ENCODE results near the gene LSM3.

The LSM3 gene

GRCh38 chr3:14166877-14167603 is 11.6 kb upstream of the LSM3 start:
- TF ChIP-seq CTCF (IDR thresholded peaks at IDR 0.05; ENCODE audit: insufficient read depth, low read depth, low read length, missing control alignments), result no peak
- no peak overlapping the region for H3K4me3 ChIP-seq (ENCODE audit: low read length)
- peak; percentile 67 for DNase-seq (ENCODE audit: low read depth)

GRCh38 chr3:14169435-14169834 is 9.2 kb upstream of the LSM3 start:
- TF ChIP-seq CTCF (IDR thresholded peaks at IDR 0.05; ENCODE audit: insufficient read depth, low read depth, low read length, missing control alignments), result no peak
- H3K4me3 ChIP-seq (ENCODE audit: low read length), result no peak overlapping the region
- DNase-seq (ENCODE audit: low read depth), result no peak

- no peak for TF ChIP-seq CTCF (IDR thresholded peaks at IDR 0.05; ENCODE audit: insufficient read depth, low read depth, low read length, missing control alignments)
- no peak overlapping the region for H3K4me3 ChIP-seq (ENCODE audit: low read length)
- DNase-seq (ENCODE audit: low read depth), result no peak
Observed at GRCh38 chr3:14169871-14170270, 8.7 kb upstream of the LSM3 start.

- no peak overlapping the region for H3K4me3 ChIP-seq (ENCODE audit: low read length)
- peak; percentile 58 for DNase-seq (ENCODE audit: low read depth)
- TF ChIP-seq CTCF (IDR thresholded peaks at IDR 0.05; ENCODE audit: insufficient read depth, low read depth, low read length, missing control alignments), result no peak
Observed at GRCh38 chr3:14170531-14171159, 8.0 kb upstream of the LSM3 start.

GRCh38 chr3:14172496-14172895 is 6.1 kb upstream of the LSM3 start:
- no peak for TF ChIP-seq CTCF (IDR thresholded peaks at IDR 0.05; ENCODE audit: insufficient read depth, low read depth, low read length, missing control alignments)
- H3K4me3 ChIP-seq (ENCODE audit: low read length), result no peak overlapping the region
- DNase-seq (ENCODE audit: low read depth), result no peak

- TF ChIP-seq CTCF (IDR thresholded peaks at IDR 0.05; ENCODE audit: insufficient read depth, low read depth, low read length, missing control alignments), result no peak
- no peak overlapping the region for H3K4me3 ChIP-seq (ENCODE audit: low read length)
- DNase-seq (ENCODE audit: low read depth), result no peak
Observed at GRCh38 chr3:14174483-14174882, 4.1 kb upstream of the LSM3 start.

All from epithelial cell of esophagus (primary cell).